Activated naive CD4-positive, alpha-beta T cell treated with anti-CD3 and anti-CD28 coated beads for 36 hours (primary cell): ENCODE measurements around the gene SP4. TPM values are rescaled to one million over a fixed set of nuclear protein-coding genes. Genes with fewer than 3 reads are reported as not detected.

Experiments used
- CTCF ChIA-PET: fragments of 350-600 bp; sonication (Branson Sonifier 250); formaldehyde crosslinking; loops from one replicate; lab custom pipeline; 2021; ENCODE audit warnings: antibody characterized with exemption; lab: Charles Lee
- DNase-seq: peaks from one replicate; pipeline ENCODE4 v3.0.0-alpha.2; 2020
- H3K27ac Mint-ChIP-seq: one replicate; pipeline ENCODE4 v1.8.0; 2021; ENCODE audit warnings: mild to moderate bottlenecking, mixed read lengths
- H3K27me3 Mint-ChIP-seq: one replicate; pipeline ENCODE4 v1.8.0; 2021; ENCODE audit warnings: low read depth, mixed read lengths
- H3K36me3 Mint-ChIP-seq: one replicate; pipeline ENCODE4 v1.8.0; 2021; ENCODE audit warnings: low read depth, mixed read lengths
- H3K4me1 Mint-ChIP-seq: one replicate; pipeline ENCODE4 v1.8.0; 2021; ENCODE audit warnings: low read depth, mixed read lengths
- H3K4me3 Mint-ChIP-seq: one replicate; pipeline ENCODE4 v1.8.0; 2021; ENCODE audit warnings: mild to moderate bottlenecking, moderate library complexity, mixed read lengths
- H3K9me3 Mint-ChIP-seq: one replicate; pipeline ENCODE4 v1.8.0; 2021; ENCODE audit warnings: mixed read lengths
- intact Hi-C: fragments of 100-400 bp; cut with micrococcal nuclease; formaldehyde crosslinking; loops from one replicate; pipeline ENCODE4 v1.15.1; 2023
- total RNA-seq, 2 experiments: library from RNA; stranded (reverse); gene quantifications; one replicate each; pipeline ENCODE4 v1.2.3, GENCODE V29; 2021

Gene SP4
- total RNA-seq, 2 experiments from 2014 or later: 13.3 to 15.4 TPM

DNA sequence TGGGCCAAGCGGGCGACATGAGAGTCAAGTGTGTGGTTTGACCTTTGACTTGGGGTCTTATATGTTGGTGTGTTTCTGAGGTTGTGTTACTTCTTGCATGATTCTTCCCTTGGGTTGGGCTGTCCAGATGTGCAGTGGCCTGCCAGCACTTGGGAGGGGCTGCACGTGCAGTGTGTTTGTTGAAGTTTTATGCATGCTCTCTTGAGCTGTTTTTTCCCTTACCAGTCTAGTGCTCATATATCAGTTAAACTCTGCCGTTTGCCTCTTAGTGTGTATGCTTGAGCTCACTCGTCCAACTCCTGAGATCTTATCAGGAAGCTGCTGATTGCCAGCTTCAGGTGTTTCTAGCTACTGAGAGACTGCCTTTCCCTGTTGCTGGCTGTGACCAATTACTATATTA is 23.1 kb downstream of the SP4 start:
- Mint-ChIP-seq H3K9me3 (peaks cover 18% of the 10 kb centered on the region), H3K4me1 (peaks cover 27% of the 10 kb centered on the region), H3K4me3 (no peak overlapping the region), H3K27ac (no peak overlapping the region), H3K36me3 (peaks cover 45% of the 10 kb centered on the region), H3K27me3 (no peaks in the 10 kb centered on the region)
- CTCF ChIA-PET: interaction anchor here (1.1 kb wide), 1 partner anchor 14 kb away, joined by 3 read pairs; no protein-coding TSS in a partner anchor
- DNase-seq: no peak
- intact Hi-C loops: no loop called here

GRCh38 chr7:21454182-21454581 is 26.3 kb downstream of the SP4 start:
- H3K27me3 Mint-ChIP-seq: no peaks in the 10 kb centered on the region
- intact Hi-C loops: no loop called here
- H3K4me1 Mint-ChIP-seq: peaks cover 9% of the 10 kb centered on the region
- no peak overlapping the region for H3K4me3 Mint-ChIP-seq
- no peak for DNase-seq
- CTCF ChIA-PET: interaction anchor here (0.6 kb wide), 1 partner anchor 15 kb away, joined by 3 read pairs; no protein-coding TSS in a partner anchor
- H3K9me3 Mint-ChIP-seq: peaks cover 18% of the 10 kb centered on the region
- H3K27ac Mint-ChIP-seq: no peak overlapping the region
- peaks cover 50% of the 10 kb centered on the region for H3K36me3 Mint-ChIP-seq

GRCh38 chr7:21454906-21455305 is 27.0 kb downstream of the SP4 start:
- H3K36me3 Mint-ChIP-seq: peaks cover 55% of the 10 kb centered on the region
- no peak overlapping the region for H3K4me3 Mint-ChIP-seq
- no peaks in the 10 kb centered on the region for H3K27me3 Mint-ChIP-seq
- no peak for DNase-seq
- CTCF ChIA-PET: no interaction called here
- H3K9me3 Mint-ChIP-seq: peaks cover 20% of the 10 kb centered on the region
- no peak overlapping the region for H3K27ac Mint-ChIP-seq
- intact Hi-C loops: no loop called here
- H3K4me1 Mint-ChIP-seq: peaks cover 8% of the 10 kb centered on the region

GRCh38 chr7:21461282-21461681 is 33.4 kb downstream of the SP4 start:
- CTCF ChIA-PET: no interaction called here
- no peak overlapping the region for H3K27ac Mint-ChIP-seq

GRCh38 chr7:21462081-21462480 is 34.2 kb downstream of the SP4 start:
- intact Hi-C loops: no loop called here
- CTCF ChIA-PET: interaction anchor here (0.6 kb wide), 1 partner anchor 182 kb away, joined by 3 read pairs; no protein-coding TSS in a partner anchor
- Mint-ChIP-seq H3K36me3 (peaks cover 32% of the 10 kb centered on the region), H3K4me1 (peaks cover 23% of the 10 kb centered on the region), H3K27me3 (no peaks in the 10 kb centered on the region), H3K9me3 (peaks cover 6% of the 10 kb centered on the region), H3K27ac (no peak overlapping the region), H3K4me3 (no peak overlapping the region)
- DNase-seq: no peak

More at GRCh38 chr7:21461282-21461681, 33.4 kb downstream of the SP4 start:
- H3K4me1 Mint-ChIP-seq: peaks cover 23% of the 10 kb centered on the region
- H3K4me3 Mint-ChIP-seq: no peak overlapping the region
- DNase-seq: no peak
- H3K9me3 Mint-ChIP-seq: peaks cover 6% of the 10 kb centered on the region
- intact Hi-C loops: no loop called here
- H3K36me3 Mint-ChIP-seq: peaks cover 36% of the 10 kb centered on the region
- no peaks in the 10 kb centered on the region for H3K27me3 Mint-ChIP-seq

- H3K36me3 Mint-ChIP-seq: peaks cover 30% of the 10 kb centered on the region
- no peaks in the 10 kb centered on the region for H3K27me3 Mint-ChIP-seq
- intact Hi-C loops: no loop called here
- H3K4me3 Mint-ChIP-seq: no peak overlapping the region
- no peak for DNase-seq
- CTCF ChIA-PET: no interaction called here
- H3K27ac Mint-ChIP-seq: no peak overlapping the region
- H3K9me3 Mint-ChIP-seq: peaks cover 6% of the 10 kb centered on the region
- H3K4me1 Mint-ChIP-seq: peaks cover 25% of the 10 kb centered on the region
These were observed 35.6 kb downstream of the SP4 start for GRCh38 chr7:21463524-21463923.

DNA sequence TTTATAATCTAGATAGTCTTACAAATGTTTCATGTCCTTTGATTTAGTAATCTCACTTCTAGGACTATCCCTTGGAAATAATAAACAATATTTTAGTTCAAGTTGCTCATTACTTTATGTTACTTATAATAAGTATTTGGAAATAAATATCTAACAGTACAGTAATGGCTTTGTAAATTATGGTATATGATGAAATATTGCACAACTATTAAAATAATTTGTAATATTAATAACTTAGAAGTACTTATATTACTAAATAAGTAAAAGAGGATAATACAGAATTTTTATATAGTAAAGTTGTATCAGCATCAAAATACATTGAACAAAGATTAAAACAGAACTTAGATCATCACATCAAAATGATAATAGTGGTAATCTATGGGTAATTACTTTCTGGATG is 41.1 kb downstream of the SP4 start:
- Mint-ChIP-seq H3K27me3 (no peaks in the 10 kb centered on the region), H3K9me3 (no peaks in the 10 kb centered on the region), H3K27ac (no peak overlapping the region), H3K4me3 (no peak overlapping the region), H3K4me1 (peaks cover 18% of the 10 kb centered on the region), H3K36me3 (peaks cover 8% of the 10 kb centered on the region)
- CTCF ChIA-PET: no interaction called here
- DNase-seq: no peak
- intact Hi-C loops: no loop called here

DNA sequence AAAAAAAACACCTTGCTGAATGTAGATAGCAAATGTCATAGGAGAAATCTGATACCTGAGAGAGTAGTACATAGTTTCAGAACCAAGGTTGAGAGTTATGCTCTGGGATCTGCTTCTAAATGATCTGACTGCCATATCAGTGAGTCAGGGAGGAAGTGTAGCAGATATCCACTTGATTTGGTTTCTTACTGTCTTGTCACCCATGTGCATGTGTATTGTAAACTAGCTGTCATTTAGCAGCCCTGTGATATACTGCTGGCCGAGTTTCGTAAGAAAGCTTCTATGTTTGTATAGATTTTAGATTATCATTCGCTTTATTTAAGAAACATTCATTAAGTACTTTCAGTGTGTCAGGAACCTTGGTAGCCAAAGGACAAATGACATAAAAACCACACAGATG is 42.0 kb downstream of the SP4 start:
- Mint-ChIP-seq H3K9me3 (no peaks in the 10 kb centered on the region), H3K36me3 (peaks cover 9% of the 10 kb centered on the region), H3K4me1 (peaks cover 18% of the 10 kb centered on the region), H3K27ac (no peak overlapping the region), H3K4me3 (no peak overlapping the region), H3K27me3 (no peaks in the 10 kb centered on the region)
- intact Hi-C loops: no loop called here
- CTCF ChIA-PET: interaction anchor here (1.0 kb wide), 1 partner anchor 298 kb away, joined by 3 read pairs; no protein-coding TSS in a partner anchor
- no peak for DNase-seq

GRCh38 chr7:21472029-21472428 is 44.1 kb downstream of the SP4 start:
- Mint-ChIP-seq H3K4me1 (peaks cover 12% of the 10 kb centered on the region), H3K27me3 (no peaks in the 10 kb centered on the region), H3K9me3 (no peaks in the 10 kb centered on the region), H3K27ac (no peak overlapping the region), H3K4me3 (no peak overlapping the region), H3K36me3 (peaks cover 10% of the 10 kb centered on the region)
- DNase-seq: no peak
- CTCF ChIA-PET: no interaction called here
- intact Hi-C loops: no loop called here

GRCh38 chr7:21476429-21476828 is 48.5 kb downstream of the SP4 start:
- Mint-ChIP-seq H3K27ac (no peak overlapping the region), H3K4me3 (no peak overlapping the region), H3K27me3 (no peaks in the 10 kb centered on the region), H3K4me1 (peaks cover 33% of the 10 kb centered on the region), H3K36me3 (peaks cover 26% of the 10 kb centered on the region), H3K9me3 (no peaks in the 10 kb centered on the region)
- CTCF ChIA-PET: interaction anchor here (1.0 to 1.1 kb wide), 2 partner anchors 30 to 39 kb away, joined by 3 read pairs; no protein-coding TSS in a partner anchor
- DNase-seq: no peak
- intact Hi-C loops: no loop called here

- DNase-seq: no peak
- Mint-ChIP-seq H3K27me3 (no peaks in the 10 kb centered on the region), H3K27ac (no peak overlapping the region), H3K4me3 (no peak overlapping the region), H3K4me1 (peaks cover 25% of the 10 kb centered on the region), H3K36me3 (peaks cover 30% of the 10 kb centered on the region), H3K9me3 (no peaks in the 10 kb centered on the region)
- CTCF ChIA-PET: interaction anchor here (0.5 kb wide), 1 partner anchor 208 kb away, joined by 3 read pairs; no protein-coding TSS in a partner anchor
- intact Hi-C loops: no loop called here
These were observed 53.0 kb downstream of the SP4 start for GRCh38 chr7:21480693-21481403.

DNA sequence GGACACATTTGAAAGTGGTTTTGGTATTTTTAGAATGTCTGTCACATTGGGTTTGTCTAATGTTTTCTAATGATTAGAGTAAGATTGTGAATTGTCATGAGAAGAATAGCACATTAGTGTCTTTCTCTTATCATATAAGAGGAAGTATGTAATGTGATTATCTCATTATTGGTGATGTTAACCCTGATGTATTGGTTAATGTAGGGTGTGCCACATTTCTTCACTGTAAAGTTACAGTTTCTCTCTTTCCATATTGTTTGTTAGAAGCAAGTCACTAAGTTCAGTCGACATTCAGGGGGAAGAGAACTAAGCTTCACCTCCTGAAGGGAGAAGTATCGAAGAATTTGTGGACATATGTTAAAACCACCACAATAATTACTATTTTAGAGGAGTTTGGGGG is 58.6 kb downstream of the SP4 start:
- intact Hi-C loops: no loop called here
- CTCF ChIA-PET: no interaction called here
- Mint-ChIP-seq H3K27ac (no peak overlapping the region), H3K4me1 (peaks cover 9% of the 10 kb centered on the region), H3K9me3 (peaks cover 4% of the 10 kb centered on the region), H3K27me3 (no peaks in the 10 kb centered on the region), H3K36me3 (peaks cover 36% of the 10 kb centered on the region), H3K4me3 (no peak overlapping the region)
- no peak for DNase-seq

GRCh38 chr7:21495731-21496130 is 67.8 kb downstream of the SP4 start:
- Mint-ChIP-seq H3K27me3 (no peaks in the 10 kb centered on the region), H3K4me3 (no peak overlapping the region), H3K9me3 (peaks cover 26% of the 10 kb centered on the region), H3K27ac (no peak overlapping the region), H3K36me3 (peaks cover 60% of the 10 kb centered on the region), H3K4me1 (no peaks in the 10 kb centered on the region)
- intact Hi-C loops: no loop called here
- DNase-seq: no peak
- CTCF ChIA-PET: no interaction called here
